Skeletal muscle satellite cell (primary cell): Measurements from ENCODE around the gene CDCA4.
"Not testable (repeated sequence)": the region's sequence is repeated elsewhere in the genome, so short reads cannot be mapped to it uniquely, and the experiment has no call there.

Source experiments
- H3K27me3 ChIP-seq: 2 replicates; pipeline ENCODE4 v1.7.0; 2013; ENCODE audit warnings: low read length; ENCODE audit not compliant: control insufficient read depth, insufficient read depth
- H3K36me3 ChIP-seq: 2 replicates; pipeline ENCODE4 v1.7.0; 2013; ENCODE audit warnings: mild to moderate bottlenecking, control low read depth, low read length; ENCODE audit not compliant: insufficient read depth
- H3K4me1 ChIP-seq: 2 replicates; pipeline ENCODE4 v1.7.0; 2013; ENCODE audit warnings: low read length; ENCODE audit not compliant: control insufficient read depth, insufficient read depth
- H3K4me2 ChIP-seq: 2 replicates; pipeline ENCODE4 v1.7.0; 2013; ENCODE audit warnings: mild to moderate bottlenecking, low read length
- H3K4me3 ChIP-seq: 2 replicates; pipeline ENCODE4 v1.7.0; 2013; ENCODE audit warnings: low read length
- H3K9ac ChIP-seq: 2 replicates; pipeline ENCODE4 v1.7.0; 2013; ENCODE audit warnings: mild to moderate bottlenecking, low read depth, low read length, moderate library complexity
- H3K9me3 ChIP-seq: replicated peaks from 2 replicates; pipeline ENCODE4 v1.7.0; 2013; ENCODE audit warnings: mild to moderate bottlenecking, control low read depth, low read length

CDCA4 gene

GRCh38 chr14:105063506-105063905 lies 42.6 kb upstream of the CDCA4 start:
- not testable (repeated sequence) for H3K4me2 ChIP-seq, H3K4me3 ChIP-seq

GRCh38 chr14:105063056-105063455 lies 42.2 kb upstream of the CDCA4 start:
- no peaks in the 10 kb centered on the region for H3K27me3 ChIP-seq
- H3K4me3 ChIP-seq = no peak overlapping the region
- no peak overlapping the region for H3K4me2 ChIP-seq
- H3K36me3 ChIP-seq = no peaks in the 10 kb centered on the region
- H3K4me1 ChIP-seq = peaks cover 11% of the 10 kb centered on the region
- no peak overlapping the region for H3K9ac ChIP-seq
- no peaks in the 10 kb centered on the region for H3K9me3 ChIP-seq

More at GRCh38 chr14:105063506-105063905, 42.6 kb upstream of the CDCA4 start:
- H3K4me1 ChIP-seq = peaks cover 11% of the 10 kb centered on the region
- not testable (repeated sequence) for H3K27me3 ChIP-seq, H3K9me3 ChIP-seq, H3K36me3 ChIP-seq, H3K9ac ChIP-seq

- Histone ChIP-seq H3K36me3 (no peaks in the 10 kb centered on the region), H3K9me3 (no peaks in the 10 kb centered on the region), H3K27me3 (no peaks in the 10 kb centered on the region), H3K4me3 (no peak overlapping the region), H3K4me2 (no peak overlapping the region), H3K4me1 (peaks cover 3% of the 10 kb centered on the region), H3K9ac (no peak overlapping the region)
Measured at GRCh38 chr14:105062048-105062433, 41.2 kb upstream of the CDCA4 start.

GRCh38 chr14:105061428-105062047 lies 40.7 kb upstream of the CDCA4 start:
- H3K9ac ChIP-seq = no peak overlapping the region

GRCh38 chr14:105060751-105061427 lies 40.0 kb upstream of the CDCA4 start:
- no peaks in the 10 kb centered on the region for H3K9me3 ChIP-seq
- H3K4me1 ChIP-seq = no peaks in the 10 kb centered on the region
- no peak overlapping the region for H3K4me2 ChIP-seq
- H3K36me3 ChIP-seq = no peaks in the 10 kb centered on the region
- H3K9ac ChIP-seq = no peak overlapping the region
- H3K4me3 ChIP-seq = no peak overlapping the region
- no peaks in the 10 kb centered on the region for H3K27me3 ChIP-seq

More at GRCh38 chr14:105061428-105062047, 40.7 kb upstream of the CDCA4 start:
- no peaks in the 10 kb centered on the region for H3K4me1 ChIP-seq
- H3K9me3 ChIP-seq = no peaks in the 10 kb centered on the region
- no peak overlapping the region for H3K4me3 ChIP-seq
- no peak overlapping the region for H3K4me2 ChIP-seq
- H3K27me3 ChIP-seq = no peaks in the 10 kb centered on the region
- no peaks in the 10 kb centered on the region for H3K36me3 ChIP-seq

- H3K9ac ChIP-seq = no peak overlapping the region
- peaks cover 4% of the 10 kb centered on the region for H3K27me3 ChIP-seq
- no peak overlapping the region for H3K4me3 ChIP-seq
- H3K4me2 ChIP-seq = no peak overlapping the region
- no peaks in the 10 kb centered on the region for H3K4me1 ChIP-seq
- no peaks in the 10 kb centered on the region for H3K36me3 ChIP-seq
- no peaks in the 10 kb centered on the region for H3K9me3 ChIP-seq
Measured at GRCh38 chr14:105059925-105060565, 39.2 kb upstream of the CDCA4 start.

GRCh38 chr14:105059035-105059924 lies 38.4 kb upstream of the CDCA4 start:
- no peak overlapping the region for H3K9ac ChIP-seq
- H3K9me3 ChIP-seq = no peaks in the 10 kb centered on the region
- peaks cover 4% of the 10 kb centered on the region for H3K27me3 ChIP-seq
- H3K36me3 ChIP-seq = no peaks in the 10 kb centered on the region
- H3K4me2 ChIP-seq = no peak overlapping the region
- H3K4me3 ChIP-seq = no peak overlapping the region
- H3K4me1 ChIP-seq = no peaks in the 10 kb centered on the region

- Histone ChIP-seq H3K4me1 (no peaks in the 10 kb centered on the region), H3K9ac (no peak overlapping the region), H3K36me3 (no peaks in the 10 kb centered on the region), H3K4me2 (no peak overlapping the region), H3K4me3 (no peak overlapping the region), H3K9me3 (no peaks in the 10 kb centered on the region), H3K27me3 (peaks cover 8% of the 10 kb centered on the region)
Measured at GRCh38 chr14:105058521-105059034, 37.7 kb upstream of the CDCA4 start.

GRCh38 chr14:105056303-105056831 lies 35.5 kb upstream of the CDCA4 start:
- no peak overlapping the region for H3K4me2 ChIP-seq
- no peak overlapping the region for H3K4me3 ChIP-seq
- H3K9me3 ChIP-seq = no peaks in the 10 kb centered on the region
- H3K27me3 ChIP-seq = peaks cover 8% of the 10 kb centered on the region
- no peak overlapping the region for H3K9ac ChIP-seq
- H3K36me3 ChIP-seq = no peaks in the 10 kb centered on the region
- H3K4me1 ChIP-seq = no peaks in the 10 kb centered on the region

GRCh38 chr14:105055736-105056302 lies 34.9 kb upstream of the CDCA4 start:
- Histone ChIP-seq H3K4me2 (no peak overlapping the region), H3K36me3 (no peaks in the 10 kb centered on the region), H3K9me3 (no peaks in the 10 kb centered on the region), H3K9ac (no peak overlapping the region), H3K27me3 (peaks cover 14% of the 10 kb centered on the region), H3K4me3 (no peak overlapping the region), H3K4me1 (no peaks in the 10 kb centered on the region)
